ENCODE results near the gene MINDY3.
A peak's percentile ranks its signal among the peaks of the same experiment; 100 is the strongest.

The MINDY3 gene

DNA sequence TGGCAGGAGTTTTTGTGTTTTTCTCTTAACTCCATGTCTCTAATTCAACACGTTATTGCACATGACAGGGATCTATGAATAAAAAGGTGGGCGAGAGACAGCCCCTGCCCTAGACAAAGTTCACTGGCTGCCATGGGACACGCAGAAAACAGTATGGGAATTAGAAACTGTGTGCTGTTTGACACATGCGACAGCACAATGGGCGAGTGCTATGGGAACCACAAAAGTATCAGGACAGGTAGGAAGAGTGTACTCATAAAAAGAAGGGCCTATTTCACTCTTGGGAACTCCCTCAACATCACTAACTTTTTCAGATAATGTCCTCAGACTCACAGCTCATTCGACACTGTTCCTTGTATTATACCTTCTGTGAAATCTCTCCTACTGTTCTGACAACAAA lies 45.7 kb downstream of the MINDY3 start:
- in situ Hi-C loops (cut with HindIII; ENCODE audit: low sequenced_read_pairs) = no loop called here
- DNase-seq (ENCODE audit: low read depth, low spot score) = no peak
- no peak overlapping the region for H3K4me3 ChIP-seq (ENCODE audit: low read depth, low read length)
- TF ChIP-seq CTCF (IDR thresholded peaks at IDR 0.05; ENCODE audit: low read depth, low read length) = no peak

- in situ Hi-C loops (cut with HindIII; ENCODE audit: low sequenced_read_pairs) = no loop called here
- no peak for TF ChIP-seq CTCF (IDR thresholded peaks at IDR 0.05; ENCODE audit: low read depth, low read length)
- peak; percentile 22 for DNase-seq (ENCODE audit: low read depth, low spot score)
- no peak overlapping the region for H3K4me3 ChIP-seq (ENCODE audit: low read depth, low read length)
Observed at GRCh38 chr10:15813415-15813814, 46.9 kb downstream of the MINDY3 start.

- in situ Hi-C loops (cut with HindIII; ENCODE audit: low sequenced_read_pairs) = no loop called here
- TF ChIP-seq CTCF (IDR thresholded peaks at IDR 0.05; ENCODE audit: low read depth, low read length) = no peak
- no peak overlapping the region for H3K4me3 ChIP-seq (ENCODE audit: low read depth, low read length)
- no peak for DNase-seq (ENCODE audit: low read depth, low spot score)
Observed at GRCh38 chr10:15809450-15809849, 50.9 kb downstream of the MINDY3 start.

DNA sequence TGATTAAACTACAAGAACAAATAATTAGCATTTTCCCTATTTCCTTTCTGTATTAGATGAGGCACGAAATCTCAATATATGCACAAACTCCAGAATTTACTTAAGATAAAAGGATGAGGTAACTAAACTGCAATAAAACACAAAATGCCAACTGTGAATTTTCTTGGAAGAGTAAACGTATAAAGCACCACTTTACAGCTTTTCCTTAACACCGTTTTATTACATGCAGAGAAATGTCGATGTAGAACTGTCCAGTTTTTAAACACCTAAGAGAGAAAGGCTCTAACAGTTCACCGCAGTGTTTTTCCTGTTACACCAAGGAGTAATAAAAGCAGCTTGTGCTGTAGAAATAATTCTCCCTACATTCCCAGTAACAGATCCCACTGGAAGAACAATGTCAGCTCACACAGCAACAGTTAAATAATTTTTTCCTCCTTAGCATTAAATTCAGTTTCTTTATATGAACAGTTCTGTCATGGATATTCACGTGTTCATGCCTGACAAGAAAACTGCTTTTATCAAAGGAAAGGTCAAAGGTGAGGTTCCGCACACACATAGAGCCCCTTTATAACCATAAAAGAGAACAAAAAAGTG lies 52.0 kb downstream of the MINDY3 start:
- in situ Hi-C loops (cut with HindIII; ENCODE audit: low sequenced_read_pairs) = no loop called here
- DNase-seq (ENCODE audit: low read depth, low spot score) = no peak
- H3K4me3 ChIP-seq (ENCODE audit: low read depth, low read length) = no peak overlapping the region
- no peak for TF ChIP-seq CTCF (IDR thresholded peaks at IDR 0.05; ENCODE audit: low read depth, low read length)

GRCh38 chr10:15805395-15806058 lies 54.8 kb downstream of the MINDY3 start:
- no peak for TF ChIP-seq CTCF (IDR thresholded peaks at IDR 0.05; ENCODE audit: low read depth, low read length)
- in situ Hi-C loops (cut with HindIII; ENCODE audit: low sequenced_read_pairs) = no loop called here
- DNase-seq (ENCODE audit: low read depth, low spot score) = no peak
- no peak overlapping the region for H3K4me3 ChIP-seq (ENCODE audit: low read depth, low read length)

- in situ Hi-C loops (cut with HindIII; ENCODE audit: low sequenced_read_pairs) = no loop called here
- no peak for DNase-seq (ENCODE audit: low read depth, low spot score)
- no peak for TF ChIP-seq CTCF (IDR thresholded peaks at IDR 0.05; ENCODE audit: low read depth, low read length)
- H3K4me3 ChIP-seq (ENCODE audit: low read depth, low read length) = no peak overlapping the region
Observed at GRCh38 chr10:15804109-15804508, 56.2 kb downstream of the MINDY3 start.
